ENCODE results near the gene ARRDC5.
"Not testable (repeated sequence)": the region's sequence is repeated elsewhere in the genome, so short reads cannot be mapped to it uniquely, and the experiment has no call there.

The ARRDC5 gene

DNA sequence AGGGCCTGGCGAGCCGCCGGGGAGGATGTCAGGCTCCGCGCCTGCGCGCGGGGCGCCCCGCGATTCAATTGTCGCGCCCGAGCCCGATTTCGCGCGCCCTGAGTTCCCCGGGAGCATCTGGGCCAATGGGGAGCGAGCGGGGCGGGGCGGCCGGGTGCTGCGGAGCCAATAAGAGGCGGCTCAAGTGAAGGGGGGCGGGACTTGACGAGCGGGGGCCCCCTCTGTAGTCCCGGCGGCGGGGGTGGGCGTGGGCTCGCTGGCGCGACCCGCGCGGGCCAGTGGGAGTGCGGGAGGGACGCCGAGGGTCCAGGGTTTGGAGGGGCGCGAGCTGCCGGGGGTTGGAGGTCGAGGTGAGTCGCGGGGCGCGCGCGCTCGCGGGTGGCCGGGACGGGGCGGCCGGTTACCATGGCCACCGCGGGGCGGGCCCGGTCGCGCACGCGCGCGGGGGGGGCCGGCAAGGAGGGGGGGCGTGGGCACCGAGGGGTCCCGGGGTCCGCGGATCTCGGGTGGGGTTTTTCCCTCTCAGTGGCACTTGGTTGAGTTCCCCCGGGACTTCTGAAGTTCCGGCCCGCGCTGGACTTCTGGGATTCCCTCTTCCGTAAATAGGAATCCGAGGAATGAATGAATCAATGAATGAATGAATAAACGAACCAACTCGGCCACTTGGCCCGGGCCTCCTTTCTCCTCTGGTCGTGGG, 7.3 kb upstream of the ARRDC5 start:
- peak; percentile 95 for DNase-seq

- DNase-seq, result peak; percentile 65
Measured at GRCh38 chr19:4909156-4909896, 6.6 kb upstream of the ARRDC5 start, which contains the start of gene UHRF1. Gene UHRF1, plus strand, starts transcription at chr19:4909501. Its CDS starts 1,385 bp downstream, at chr19:4910886.

GRCh38 chr19:4908781-4909155, 6.1 kb upstream of the ARRDC5 start:
- DNase-seq, result no peak

- no peak for DNase-seq
Measured at GRCh38 chr19:4908360-4908759, 5.7 kb upstream of the ARRDC5 start.

DNA sequence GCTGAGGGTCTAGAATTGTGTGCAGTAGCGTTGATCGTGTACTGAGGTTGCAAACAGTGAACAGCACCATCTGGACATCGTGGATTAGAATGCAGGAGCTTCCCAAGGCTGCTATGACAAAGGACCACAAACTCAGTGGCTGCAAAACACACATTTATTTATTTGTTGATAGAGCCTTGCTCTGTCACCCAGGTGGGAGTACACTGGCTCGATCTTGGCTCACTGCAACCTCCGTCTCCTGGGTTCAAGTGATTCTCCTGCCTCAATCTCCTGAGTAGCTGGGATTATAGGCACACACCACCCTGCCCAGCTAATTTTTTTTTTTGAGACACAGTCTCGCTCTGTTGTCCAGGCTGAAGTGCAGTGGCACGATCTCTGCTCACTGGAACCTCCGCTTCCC, 4.3 kb upstream of the ARRDC5 start:
- no peak for DNase-seq

GRCh38 chr19:4904481-4904880, 1.8 kb upstream of the ARRDC5 start:
- no peak for DNase-seq

- DNase-seq, result not testable (repeated sequence)
Measured at GRCh38 chr19:4900879-4901278, 1.8 kb downstream of the ARRDC5 start.

DNA sequence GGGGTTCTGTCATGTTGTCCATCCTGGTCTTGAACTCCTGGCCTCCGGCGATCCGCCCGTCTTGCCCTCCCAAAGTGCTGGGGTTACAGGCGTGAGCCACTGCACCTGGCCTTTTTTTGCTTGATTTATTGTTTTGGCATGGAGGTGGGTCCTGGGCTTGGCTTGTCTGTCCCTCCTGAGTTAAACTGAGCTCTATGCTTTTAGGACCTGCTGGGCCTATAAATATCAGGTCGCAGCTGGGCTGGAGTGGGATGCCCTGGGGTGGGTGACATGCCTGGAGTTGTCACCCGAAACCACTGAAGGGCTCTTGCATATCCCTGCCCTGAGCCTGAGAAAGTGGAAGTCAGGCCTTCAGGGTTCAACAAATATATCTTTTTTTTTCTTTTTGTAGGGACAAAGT, 5.5 kb downstream of the ARRDC5 start:
- no peak for DNase-seq

DNA sequence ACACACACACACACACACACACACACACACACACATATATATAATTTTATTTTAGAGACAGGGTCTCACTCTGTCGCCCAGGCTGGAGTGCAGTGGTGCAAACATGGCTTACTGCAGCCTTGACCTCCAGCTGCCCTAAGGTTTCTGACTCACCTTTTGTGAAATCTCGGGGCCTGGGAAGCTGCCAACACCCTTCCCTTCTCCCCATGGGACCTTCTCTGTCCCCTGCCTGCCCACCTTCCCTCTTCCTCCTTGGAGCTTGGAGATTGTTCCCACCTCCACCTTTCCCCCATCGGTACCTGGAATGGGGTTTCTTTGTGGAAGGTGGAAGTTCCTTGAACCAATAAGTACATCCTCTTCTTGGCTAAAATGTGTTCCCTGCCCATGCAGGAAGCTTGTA, 6.3 kb downstream of the ARRDC5 start:
- DNase-seq, result no peak

GRCh38 chr19:4892962-4893361, 9.7 kb downstream of the ARRDC5 start:
- not testable (repeated sequence) for DNase-seq

DNA sequence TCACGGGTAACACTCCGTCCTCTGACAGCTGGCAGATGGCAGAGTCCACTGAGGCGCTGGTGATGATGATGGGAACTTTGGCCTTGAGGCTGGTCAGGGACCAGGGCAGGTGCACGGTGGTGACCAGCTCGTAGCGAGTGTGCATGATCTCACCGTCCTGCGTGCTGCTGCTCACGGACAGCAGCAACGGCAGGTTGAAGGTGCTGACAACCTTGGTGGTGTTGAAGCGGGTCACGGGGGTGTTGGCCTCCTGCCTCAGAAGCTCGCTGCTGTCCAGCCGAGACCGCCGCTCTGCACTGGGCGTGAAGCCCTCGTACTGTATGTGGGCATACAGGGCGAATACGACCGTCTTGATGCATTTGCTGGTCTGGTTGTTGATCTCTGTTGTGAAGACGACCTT, 11.6 kb downstream of the ARRDC5 start:
- DNase-seq, result no peak

DNA sequence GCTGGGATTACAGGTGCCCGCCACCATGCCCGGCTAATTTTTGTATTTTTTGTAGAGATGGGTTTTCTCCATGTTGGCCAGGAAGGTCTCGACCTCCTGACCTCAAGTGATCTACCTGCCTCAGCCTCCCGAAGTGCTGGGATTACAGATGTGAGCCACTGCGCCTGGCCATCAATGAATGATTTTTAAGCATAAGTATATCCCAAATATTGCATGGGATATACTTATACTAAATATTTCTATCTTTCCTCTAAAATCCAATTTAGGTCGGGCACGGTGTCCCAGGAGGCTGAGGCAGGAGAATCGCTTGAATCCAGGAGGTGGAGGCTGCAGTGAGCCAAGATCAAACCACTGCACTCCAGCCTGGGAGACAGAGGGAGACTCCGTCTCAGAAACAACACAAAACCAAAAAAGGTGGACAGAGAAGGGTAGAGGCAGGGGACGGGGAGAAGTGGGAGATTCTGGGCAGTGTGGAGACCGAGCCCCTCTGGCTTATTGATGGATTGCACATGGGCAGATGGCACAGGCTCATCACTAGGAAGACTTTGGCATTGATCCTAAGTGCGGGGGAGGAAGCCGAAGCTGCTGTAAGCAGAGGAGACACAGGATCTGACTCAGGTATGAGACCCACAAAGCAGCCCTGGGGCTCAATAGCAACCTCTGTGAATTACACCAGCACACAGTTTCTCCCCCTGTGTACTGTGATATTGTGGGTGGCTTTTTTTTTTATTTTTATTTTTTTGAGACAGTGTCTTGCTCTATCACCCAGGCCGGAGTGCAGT, 13.5 kb downstream of the ARRDC5 start:
- no peak for DNase-seq

- DNase-seq, result not testable (repeated sequence)
Measured at GRCh38 chr19:4887803-4888202, 14.9 kb downstream of the ARRDC5 start.

GRCh38 chr19:4884993-4885392, 17.7 kb downstream of the ARRDC5 start:
- DNase-seq, result not testable (repeated sequence)

DNA sequence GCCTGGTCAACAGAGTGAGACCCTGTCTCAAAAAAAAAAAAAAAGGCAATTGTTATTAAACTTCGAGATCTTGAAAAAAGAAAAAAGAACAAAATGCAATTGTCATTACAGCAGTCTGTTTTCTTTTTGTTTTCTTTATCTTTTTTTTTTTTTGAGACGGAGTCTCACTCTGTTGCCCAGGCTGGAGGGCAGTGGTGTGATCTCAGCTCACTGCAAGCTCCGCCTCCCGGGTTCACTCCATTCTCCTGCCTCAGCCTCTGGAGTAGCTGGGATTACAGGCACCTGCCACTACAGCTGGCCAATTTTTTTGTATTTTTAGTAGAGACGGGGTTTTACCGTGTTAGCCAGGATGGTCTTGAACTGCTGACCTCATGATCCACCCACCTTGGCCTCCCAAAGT, 19.8 kb downstream of the ARRDC5 start:
- DNase-seq, result not testable (repeated sequence)

GRCh38 chr19:4879041-4879440, 23.7 kb downstream of the ARRDC5 start:
- DNase-seq, result no peak

DNA sequence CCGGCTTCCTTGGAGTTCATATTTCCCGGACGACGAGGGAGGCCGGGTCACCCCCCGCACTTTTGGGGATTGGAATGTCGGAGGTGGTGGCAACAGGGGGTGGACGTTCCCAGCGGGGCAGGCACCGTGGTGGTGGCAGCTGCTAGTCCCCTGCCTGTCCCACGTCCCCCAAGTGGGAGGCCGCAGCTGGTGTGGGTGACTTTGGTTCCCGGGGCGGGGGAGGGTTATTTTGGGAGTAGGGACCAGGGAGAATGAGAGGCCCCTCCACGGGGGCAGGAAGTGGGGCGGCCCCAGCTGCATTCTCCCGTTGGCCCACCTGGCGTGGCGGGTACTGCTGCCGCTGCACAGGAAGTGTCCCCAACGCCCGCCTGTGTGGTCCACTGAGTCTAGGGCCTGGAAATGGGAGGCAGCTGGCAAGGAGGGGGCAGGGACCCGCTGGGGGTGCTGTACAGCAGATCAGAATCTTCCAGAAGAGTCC, 24.2 kb downstream of the ARRDC5 start:
- no peak for DNase-seq

DNA sequence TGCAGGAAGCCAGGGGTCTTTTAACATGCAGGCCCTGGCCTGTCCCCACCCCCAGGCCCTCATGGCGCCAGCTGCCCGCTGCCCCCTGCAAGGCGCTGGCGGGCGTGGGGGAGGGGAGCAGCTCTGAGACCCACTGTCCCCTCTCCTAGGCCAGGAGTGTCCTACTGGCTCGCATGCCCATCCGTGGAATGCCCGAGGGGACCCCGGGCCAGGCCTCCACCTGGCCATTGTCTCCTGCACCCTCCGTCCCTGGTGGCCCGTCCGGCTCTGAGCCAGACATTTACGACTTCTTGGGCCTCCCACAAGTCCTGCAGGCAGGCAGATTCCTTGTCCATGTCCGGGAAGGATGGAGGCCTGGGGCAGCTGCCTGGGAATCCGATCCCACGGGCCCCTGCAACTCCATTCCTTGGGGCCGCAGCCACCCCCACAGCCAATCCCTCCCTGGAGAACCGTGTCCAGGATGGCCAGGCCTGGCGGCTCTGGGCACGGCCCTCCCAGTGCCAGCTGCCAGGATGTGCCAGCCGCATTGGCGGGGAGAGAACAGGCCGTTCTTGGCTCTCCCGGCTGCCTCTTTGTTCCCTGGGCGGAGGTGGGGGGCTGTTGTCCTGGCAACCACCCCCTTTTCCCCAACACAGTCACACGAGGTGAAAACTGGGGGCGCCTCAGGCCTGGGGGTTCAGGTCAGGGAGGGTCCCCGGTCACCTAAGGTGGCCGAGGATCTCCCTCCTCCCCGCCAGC, 24.8 kb downstream of the ARRDC5 start:
- no peak for DNase-seq

GRCh38 chr19:4873930-4874329, 28.8 kb downstream of the ARRDC5 start:
- DNase-seq, result no peak

DNA sequence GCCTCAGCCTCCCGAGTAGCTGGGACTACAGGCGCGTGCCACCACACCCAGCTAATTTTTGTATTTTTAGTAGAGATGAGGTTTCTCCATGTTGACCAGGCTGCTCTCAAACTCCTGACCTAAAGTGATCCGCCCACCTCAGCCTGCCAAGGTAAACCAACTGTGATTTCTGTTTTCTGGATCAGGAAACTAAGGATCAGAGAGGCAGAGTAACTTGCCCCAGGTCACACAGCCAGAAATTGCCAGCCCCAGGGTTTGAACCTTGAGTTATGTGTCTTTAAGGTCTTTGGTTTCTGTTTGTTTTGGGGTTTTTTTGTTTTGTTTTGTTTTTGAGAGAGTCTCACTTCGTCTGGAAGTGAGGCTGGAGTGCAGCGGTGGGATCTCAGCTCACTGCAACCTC, 31.0 kb downstream of the ARRDC5 start:
- DNase-seq, result no peak

- no peak for DNase-seq
Measured at GRCh38 chr19:4870025-4870700, 32.5 kb downstream of the ARRDC5 start.

- DNase-seq, result no peak
Measured at GRCh38 chr19:4868286-4868834, 34.3 kb downstream of the ARRDC5 start.
